22Rv1 (cell line): ENCODE measurements around the gene PRX.
"Not testable (repeated sequence)": the region's sequence is repeated elsewhere in the genome, so short reads cannot be mapped to it uniquely, and the experiment has no call there.

Experiments
- H3K27ac ChIP-seq: fragments of 450-650 bp; 2 replicates; pipeline ENCODE4 v1.5.1; 2017
- ZFX ChIP-seq: fragments of 450-650 bp; IDR thresholded peaks from 2 replicates; pipeline ENCODE4 v1.6.1; 2017; ENCODE audit warnings: antibody characterized with exemption, borderline replicate concordance
- TF ChIP-seq, protein P1 (sequence below): fragments of 450-650 bp; IDR thresholded peaks from 2 replicates; pipeline ENCODE4 v1.5.1; 2017; ENCODE audit warnings: mild to moderate bottlenecking

The PRX gene

DNA sequence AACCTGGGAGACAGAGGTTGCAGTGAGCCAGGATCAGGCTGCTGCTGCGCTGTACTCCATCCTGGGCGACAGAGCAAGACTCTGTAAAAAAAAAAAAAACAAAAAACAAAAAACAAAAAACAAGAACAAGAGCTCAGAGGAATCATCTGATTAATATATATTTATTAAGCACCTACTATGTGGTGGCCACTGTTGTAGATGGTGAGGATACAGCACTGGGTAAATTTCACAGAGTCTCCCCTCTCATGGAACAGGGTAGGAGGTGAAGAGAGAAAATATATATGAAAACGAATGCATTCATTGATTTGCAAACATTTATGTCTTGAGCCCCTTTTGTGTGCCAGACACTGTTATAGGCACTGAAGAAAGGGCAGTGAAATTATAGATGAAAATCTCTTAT is 18.5 kb upstream of the PRX start:
- peak overlapping the region; percentile 100 for H3K27ac ChIP-seq
- TF ChIP-seq ZFX, result no peak
- TF ChIP-seq, protein P1, sequence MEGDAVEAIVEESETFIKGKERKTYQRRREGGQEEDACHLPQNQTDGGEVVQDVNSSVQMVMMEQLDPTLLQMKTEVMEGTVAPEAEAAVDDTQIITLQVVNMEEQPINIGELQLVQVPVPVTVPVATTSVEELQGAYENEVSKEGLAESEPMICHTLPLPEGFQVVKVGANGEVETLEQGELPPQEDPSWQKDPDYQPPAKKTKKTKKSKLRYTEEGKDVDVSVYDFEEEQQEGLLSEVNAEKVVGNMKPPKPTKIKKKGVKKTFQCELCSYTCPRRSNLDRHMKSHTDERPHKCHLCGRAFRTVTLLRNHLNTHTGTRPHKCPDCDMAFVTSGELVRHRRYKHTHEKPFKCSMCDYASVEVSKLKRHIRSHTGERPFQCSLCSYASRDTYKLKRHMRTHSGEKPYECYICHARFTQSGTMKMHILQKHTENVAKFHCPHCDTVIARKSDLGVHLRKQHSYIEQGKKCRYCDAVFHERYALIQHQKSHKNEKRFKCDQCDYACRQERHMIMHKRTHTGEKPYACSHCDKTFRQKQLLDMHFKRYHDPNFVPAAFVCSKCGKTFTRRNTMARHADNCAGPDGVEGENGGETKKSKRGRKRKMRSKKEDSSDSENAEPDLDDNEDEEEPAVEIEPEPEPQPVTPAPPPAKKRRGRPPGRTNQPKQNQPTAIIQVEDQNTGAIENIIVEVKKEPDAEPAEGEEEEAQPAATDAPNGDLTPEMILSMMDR, result no peak

DNA sequence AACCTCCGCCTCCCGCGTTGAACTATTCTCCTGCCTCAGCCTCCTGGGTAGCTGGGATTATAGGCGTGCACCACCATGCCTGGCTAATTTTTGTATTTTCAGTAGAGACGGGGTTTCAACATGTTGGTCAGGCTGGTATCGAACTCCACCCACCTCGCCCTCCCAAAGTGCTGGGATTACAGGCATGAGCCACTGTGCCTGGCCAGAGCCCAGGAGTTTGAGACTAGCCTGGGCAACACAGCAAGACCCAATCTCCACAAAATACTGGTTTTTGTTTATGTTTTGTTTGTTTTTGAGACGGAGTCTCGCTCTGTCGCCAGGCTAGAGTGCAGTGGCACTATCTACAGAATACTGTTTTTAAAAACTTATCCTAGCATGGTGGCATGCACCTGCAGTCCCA is 17.1 kb upstream of the PRX start:
- H3K27ac ChIP-seq, result not testable (repeated sequence)

DNA sequence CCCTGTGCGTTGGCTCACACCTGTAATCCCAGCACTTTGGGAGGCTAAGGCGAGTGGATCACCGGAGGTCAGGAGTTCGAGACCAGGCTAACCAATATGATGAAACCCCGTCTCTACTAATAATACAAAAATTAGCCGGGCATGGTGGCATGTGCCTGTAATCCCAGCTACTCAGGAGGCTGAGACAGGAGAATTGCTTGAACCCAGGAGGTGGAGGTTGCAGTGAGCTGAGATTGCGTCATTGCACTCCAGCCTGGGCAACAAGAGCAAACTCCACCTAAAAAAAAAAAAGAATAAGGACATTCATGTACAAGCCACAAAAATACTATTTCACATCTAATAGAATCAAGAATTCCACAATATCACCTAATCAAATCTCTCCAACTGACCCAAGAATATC is 15.0 kb upstream of the PRX start:
- not testable (repeated sequence) for H3K27ac ChIP-seq

DNA sequence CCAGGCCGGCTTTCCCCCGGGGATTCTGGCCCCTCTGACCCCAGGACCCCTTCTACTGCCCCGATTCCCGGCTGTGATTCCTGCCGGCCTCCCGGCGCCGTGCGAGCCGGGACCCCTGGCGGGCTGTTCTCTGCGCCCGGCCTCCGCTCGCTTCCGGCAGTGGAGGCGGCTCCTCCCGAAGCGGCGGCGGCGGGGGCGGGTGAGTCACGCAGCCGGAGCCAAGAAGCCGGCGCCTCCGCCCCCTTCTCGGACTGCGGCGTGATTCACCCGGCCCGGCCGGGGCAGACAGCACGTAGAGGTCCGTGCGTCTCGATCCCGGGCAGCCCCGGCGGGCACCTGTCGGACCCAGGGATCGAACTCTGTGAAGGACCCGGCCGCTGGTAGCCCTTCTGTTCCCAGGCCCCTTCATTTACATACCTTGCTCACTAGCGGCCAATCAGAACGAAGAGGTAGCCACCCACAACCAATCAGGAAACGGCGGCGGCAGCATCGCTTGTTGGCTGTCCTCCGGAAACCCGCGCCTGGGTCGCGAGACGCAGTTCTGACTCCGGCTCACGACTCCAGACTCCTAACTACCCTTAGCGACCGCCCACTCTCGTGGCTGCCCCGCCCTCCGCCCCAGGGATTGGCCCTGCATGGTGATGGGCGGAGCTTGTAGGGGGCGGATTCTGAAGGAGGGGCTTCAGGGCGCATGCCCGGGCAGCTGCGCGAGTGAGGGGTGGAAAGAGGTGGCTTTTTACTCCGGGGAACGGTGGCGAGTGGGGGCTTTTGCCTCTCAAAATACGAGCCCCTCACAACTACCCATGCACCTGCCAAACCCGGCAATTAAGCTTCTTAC is 12.5 kb upstream of the PRX start, which contains the start of gene SERTAD1:
TSS of gene SERTAD1 (minus strand) at position 543 of the 838 bp plus-strand sequence. CDS start 2,446 bp downstream, outside the sequence.
- peak within 1 kb of the TSS; percentile 99 for H3K27ac ChIP-seq
- no peak for TF ChIP-seq ZFX
- TF ChIP-seq, protein P1, result peak; percentile 93

DNA sequence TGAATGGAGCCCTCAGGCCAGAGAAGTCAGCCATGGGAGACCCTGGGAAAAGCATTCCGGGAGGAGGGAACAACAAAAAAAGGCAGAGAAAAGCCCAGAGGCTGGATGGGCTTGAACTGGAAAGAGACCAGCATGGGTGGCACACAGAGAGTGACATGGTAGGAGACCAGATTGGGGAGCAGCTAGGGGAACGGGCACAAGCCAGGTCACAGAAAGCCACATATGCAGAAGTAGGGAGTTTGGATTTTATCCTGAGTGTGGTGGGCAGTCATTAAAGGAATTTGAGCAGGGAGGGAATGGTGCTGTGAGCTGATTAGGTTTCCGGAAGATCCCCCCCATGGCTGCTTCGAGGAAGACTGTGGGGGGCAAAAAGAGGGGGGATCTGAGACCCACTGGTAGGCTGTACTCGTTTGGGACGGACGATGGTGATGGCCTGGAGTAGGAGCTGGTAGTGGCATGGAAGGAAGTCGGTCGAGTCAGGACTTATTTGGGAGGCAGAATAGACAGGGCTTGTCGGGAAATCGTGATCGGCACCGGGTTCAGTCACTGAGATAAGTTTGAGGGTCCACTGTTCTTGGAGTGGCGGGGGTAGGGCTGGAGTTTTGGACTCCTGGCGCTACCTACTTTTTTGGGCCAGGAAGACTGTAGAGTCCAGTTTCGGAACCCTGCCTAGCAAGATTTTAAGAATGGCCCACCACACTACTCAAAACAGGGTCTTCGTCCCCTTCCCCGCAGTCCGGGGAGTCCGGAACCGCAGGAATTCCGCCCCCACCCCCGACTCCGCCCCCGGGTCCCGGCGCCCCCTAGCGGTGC is 11.7 kb upstream of the PRX start:
- H3K27ac ChIP-seq, result peak overlapping the region; percentile 99
- TF ChIP-seq, protein P1, result no peak
- TF ChIP-seq ZFX, result no peak

DNA sequence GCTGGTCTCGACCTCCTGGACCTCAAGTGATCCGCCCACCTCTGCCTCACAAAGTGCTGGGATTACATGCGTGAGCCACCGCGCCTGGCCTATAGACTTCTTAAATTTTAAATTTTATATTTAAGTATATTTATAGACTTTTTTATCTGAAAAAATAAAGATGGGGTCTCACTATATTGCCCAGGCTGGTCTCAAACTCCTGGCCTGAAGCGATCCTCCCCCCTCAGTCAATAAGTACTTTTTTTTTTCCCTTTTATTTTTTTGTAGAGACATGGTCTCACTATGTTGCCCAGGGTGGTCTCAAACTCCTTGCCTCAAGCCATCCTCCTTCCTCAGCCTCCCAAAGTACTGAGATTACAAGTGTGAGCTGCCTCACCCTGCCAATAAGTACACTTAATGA is 10.8 kb upstream of the PRX start:
- no peak for TF ChIP-seq ZFX
- TF ChIP-seq, protein P1, result no peak
- H3K27ac ChIP-seq, result peak overlapping the region; percentile 99

DNA sequence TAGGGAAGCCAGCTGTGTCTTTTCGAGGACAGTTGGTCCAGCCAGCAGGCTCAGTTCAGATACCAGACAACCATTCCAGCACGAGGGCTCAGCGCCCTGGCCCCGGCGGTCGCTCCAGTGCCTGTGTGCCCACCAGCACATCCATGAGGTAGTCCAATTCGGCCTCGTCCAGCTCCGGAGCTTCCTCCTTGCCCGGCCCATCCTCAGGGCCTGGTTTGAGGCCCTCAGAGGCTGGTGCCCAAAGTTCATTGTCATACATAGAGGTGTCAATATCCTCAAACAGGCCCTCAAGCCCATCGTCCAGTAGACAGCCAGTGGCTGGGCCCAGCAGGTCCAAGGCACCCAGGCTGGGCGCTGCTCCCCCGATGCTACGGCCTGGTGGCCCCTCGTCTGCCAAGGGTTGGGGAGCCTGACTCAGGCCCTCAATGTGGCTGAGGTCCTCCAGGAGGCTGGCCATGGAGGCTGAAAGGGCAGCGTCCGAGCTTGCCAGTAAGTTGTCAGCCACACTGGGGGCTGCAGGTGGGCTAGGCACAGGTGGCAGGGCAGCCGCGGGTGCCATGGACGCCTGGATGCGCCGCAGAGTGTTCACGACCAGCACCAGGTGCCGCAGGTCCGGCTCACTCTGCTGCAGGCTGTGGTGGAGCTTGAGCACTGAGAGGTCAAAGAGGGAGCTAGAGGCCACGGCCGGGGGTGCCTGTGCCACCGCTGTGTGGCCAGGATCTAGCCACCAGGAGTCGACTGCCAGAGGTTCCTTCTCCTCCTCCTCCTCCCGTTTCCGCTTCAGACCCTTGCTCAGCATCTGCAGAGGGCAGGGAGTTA is 9.8 kb upstream of the PRX start:
- TF ChIP-seq, protein P1, result no peak
- no peak for TF ChIP-seq ZFX
- H3K27ac ChIP-seq, result peak overlapping the region; percentile 87
